ENCODE results near the gene GTPBP3. TPM values are rescaled to one million over a fixed set of nuclear protein-coding genes. Genes with fewer than 3 reads are reported as not detected.

The GTPBP3 gene
- total and polyA plus RNA-seq, 2 experiments from 2014 or later, result 7.9 to 14.8 TPM

DNA sequence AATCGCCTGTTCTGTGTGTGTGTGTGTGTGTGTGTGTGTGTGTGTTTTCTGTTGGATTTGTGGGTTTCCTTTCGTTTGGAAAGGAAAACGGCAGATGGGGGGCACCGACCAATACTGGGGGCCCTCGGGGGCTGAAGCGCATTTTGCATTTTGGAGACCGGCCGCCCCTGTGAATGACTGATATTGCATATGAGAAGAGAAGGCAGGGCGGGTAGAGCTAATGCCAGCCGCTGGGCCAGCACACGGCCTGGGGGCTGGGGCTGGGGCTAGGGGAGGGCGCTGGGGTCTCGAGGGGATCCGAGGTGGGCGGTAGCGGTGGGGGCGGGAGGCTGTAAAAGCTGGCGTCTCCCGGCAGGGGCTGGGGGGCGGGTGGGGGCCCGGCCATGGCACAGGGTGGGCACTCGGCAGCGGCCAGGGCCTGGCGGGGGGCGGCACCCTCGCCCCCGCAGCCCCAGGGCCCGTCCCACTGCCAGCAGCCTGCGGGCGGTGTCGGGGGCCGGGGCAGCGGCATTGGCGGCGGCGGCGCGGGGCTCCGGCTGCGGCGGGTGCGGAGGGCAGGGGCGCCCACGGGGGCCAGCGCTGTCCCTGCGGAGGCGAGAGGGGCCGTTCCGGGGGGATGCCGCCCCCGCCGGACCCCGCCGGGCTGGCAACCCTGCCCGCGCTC lies 13.9 kb upstream of the GTPBP3 start:
- no peak for DNase-seq
- Histone ChIP-seq H3K36me3 (ENCODE audit: low read depth) (no peaks in the 10 kb centered on the region), H4K20me1 (ENCODE audit: insufficient read depth) (no peaks in the 10 kb centered on the region), H3K4me2 (ENCODE audit: unreplicated experiment) (peak overlapping the region; percentile 0), H3K9me3 (ENCODE audit: low read depth) (no peaks in the 10 kb centered on the region), H3K9ac (no peak overlapping the region), H3K79me2 (ENCODE audit: insufficient read depth) (no peaks in the 10 kb centered on the region), H3K27me3 (replicated peaks; ENCODE audit: insufficient read depth) (no peaks in the 10 kb centered on the region), H3F3A (ENCODE audit: insufficient read depth) (0 out of 2 replicates have a peak, but pooled peaks cover 12% of the 10 kb centered on the region), H2AFZ (no peak overlapping the region), H3K9me2 (ENCODE audit: insufficient read depth) (no peaks in the 10 kb centered on the region), H3K4me3 (no peak overlapping the region), H3K27ac (no peak overlapping the region), H3K4me1 (ENCODE audit: insufficient read depth) (no peaks in the 10 kb centered on the region)
- no peak for TF ChIP-seq EZH2phosphoT487 (IDR thresholded peaks at IDR 0.05; ENCODE audit: insufficient read depth, low read depth)
- no peak for TF ChIP-seq EZH2 (IDR thresholded peaks at IDR 0.05; ENCODE audit: insufficient read depth, poor library complexity, severe bottlenecking)
- 64 to 78% methylated on average over 10 to 56 of the region's 56 CpGs for WGBS, 2 experiments (ENCODE audit: low coverage in 1 of 2, low lambda C conversion rate in 2 of 2, missing lambda C conversion rate in 2 of 2)
- in situ Hi-C loops (cut with MboI), result no loop called here

DNA sequence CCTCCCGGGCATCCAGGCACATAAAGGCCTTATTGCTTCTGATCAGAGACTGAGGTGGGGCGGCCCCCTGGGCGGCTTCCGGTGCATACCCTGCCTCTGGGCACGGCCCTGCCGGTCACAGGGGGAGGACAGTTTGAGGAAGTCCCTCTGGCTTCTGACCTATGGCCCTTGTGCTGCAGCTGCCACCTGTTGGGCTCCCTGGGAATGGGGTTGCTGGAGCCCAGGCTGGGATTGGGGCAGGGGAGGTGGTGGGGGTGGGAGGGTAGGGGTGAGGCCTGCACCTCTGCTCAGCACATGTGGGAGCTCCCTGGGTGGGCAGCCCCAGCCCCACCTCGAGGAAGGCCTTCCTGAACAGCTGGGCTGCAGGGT lies 13.4 kb upstream of the GTPBP3 start:
- H3K79me2 ChIP-seq (ENCODE audit: insufficient read depth), result no peaks in the 10 kb centered on the region
- in situ Hi-C loops (cut with MboI), result no loop called here
- 27 to 63% methylated on average over 6 to 7 of the region's 7 CpGs for WGBS, 2 experiments (ENCODE audit: low coverage in 1 of 2, low lambda C conversion rate in 2 of 2, missing lambda C conversion rate in 2 of 2)

DNA sequence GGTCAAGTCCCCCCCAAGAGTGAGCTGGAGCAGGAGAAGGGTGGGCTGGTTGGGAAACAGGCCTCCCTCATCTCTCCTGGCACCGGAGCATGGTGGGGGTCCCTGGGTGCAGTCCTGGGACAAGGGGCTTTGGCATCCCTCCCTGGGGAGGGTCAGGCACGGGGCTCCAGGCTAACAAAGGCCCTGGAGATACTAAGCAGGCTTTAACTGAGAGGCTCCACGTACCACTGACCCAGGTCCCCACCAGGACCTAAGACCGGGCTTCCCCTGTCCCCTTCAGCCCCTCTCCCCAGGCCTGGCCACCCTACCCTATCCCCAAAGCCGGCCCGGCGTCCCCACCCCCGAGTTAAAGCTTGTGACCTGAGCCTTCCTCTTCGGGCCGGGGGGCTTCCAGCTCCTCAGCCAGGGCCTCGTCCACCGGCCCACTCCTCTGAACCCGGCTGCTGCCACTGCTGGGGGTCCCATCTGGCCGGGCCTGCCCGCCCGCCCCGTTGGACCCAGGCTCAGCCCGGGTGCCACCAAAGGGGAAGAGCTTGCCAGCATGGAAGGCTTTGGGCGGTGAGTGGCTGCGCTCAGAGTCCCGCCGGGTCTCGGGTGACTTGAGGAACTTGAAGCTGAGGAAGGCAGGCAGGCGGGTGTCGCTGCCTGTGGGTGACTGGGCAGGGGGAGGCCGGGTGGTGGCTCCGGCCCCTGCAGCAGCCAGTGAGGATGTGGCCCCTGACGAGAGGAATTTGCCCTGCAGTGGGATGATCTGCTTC lies 12.8 kb upstream of the GTPBP3 start:
- no peaks in the 10 kb centered on the region for H3K9me3 ChIP-seq (ENCODE audit: low read depth)

More for the DNA sequence above, 13.4 kb upstream of the GTPBP3 start:
- H3F3A ChIP-seq (ENCODE audit: insufficient read depth), result 0 out of 2 replicates have a peak, but pooled peaks cover 12% of the 10 kb centered on the region
- H2AFZ ChIP-seq, result no peak overlapping the region
- H3K4me1 ChIP-seq (ENCODE audit: insufficient read depth), result no peaks in the 10 kb centered on the region
- H3K4me3 ChIP-seq, result no peak overlapping the region
- DNase-seq, result no peak
- no peaks in the 10 kb centered on the region for H3K36me3 ChIP-seq (ENCODE audit: low read depth)
- no peak overlapping the region for H3K9ac ChIP-seq
- H3K9me2 ChIP-seq (ENCODE audit: insufficient read depth), result no peaks in the 10 kb centered on the region
- H3K4me2 ChIP-seq (ENCODE audit: unreplicated experiment), result no peak overlapping the region
- H3K27ac ChIP-seq, result no peak overlapping the region
- H3K27me3 ChIP-seq (replicated peaks; ENCODE audit: insufficient read depth), result no peaks in the 10 kb centered on the region
- TF ChIP-seq EZH2phosphoT487 (IDR thresholded peaks at IDR 0.05; ENCODE audit: insufficient read depth, low read depth), result no peak
- TF ChIP-seq EZH2 (IDR thresholded peaks at IDR 0.05; ENCODE audit: insufficient read depth, poor library complexity, severe bottlenecking), result no peak
- no peaks in the 10 kb centered on the region for H4K20me1 ChIP-seq (ENCODE audit: insufficient read depth)
- no peaks in the 10 kb centered on the region for H3K9me3 ChIP-seq (ENCODE audit: low read depth)

DNA sequence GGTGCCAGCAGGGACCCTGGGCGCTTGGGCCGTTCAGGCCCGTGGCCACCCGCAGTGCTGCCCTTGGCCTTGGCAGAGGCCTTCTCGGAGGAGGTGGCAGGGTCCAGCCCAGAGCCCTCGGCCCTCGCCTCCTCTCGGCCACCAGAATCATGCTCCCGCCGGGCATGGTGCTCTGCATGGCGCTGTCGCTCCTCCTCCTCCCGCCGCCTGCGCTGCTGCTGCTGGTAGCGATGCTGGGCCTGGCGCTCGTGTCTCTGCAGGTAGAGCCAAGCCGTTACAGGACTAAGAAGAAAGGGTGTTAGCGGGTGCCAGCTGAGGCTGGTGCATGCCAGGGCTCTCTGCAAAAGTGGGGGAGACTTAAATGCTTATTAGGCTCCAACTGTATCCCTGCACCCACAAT lies 12.2 kb upstream of the GTPBP3 start:
- Histone ChIP-seq H3K9me2 (ENCODE audit: insufficient read depth) (no peaks in the 10 kb centered on the region), H2AFZ (no peak overlapping the region), H3K4me2 (ENCODE audit: unreplicated experiment) (no peak overlapping the region), H3K27me3 (replicated peaks; ENCODE audit: insufficient read depth) (no peaks in the 10 kb centered on the region), H3K4me1 (ENCODE audit: insufficient read depth) (no peaks in the 10 kb centered on the region), H3K36me3 (ENCODE audit: low read depth) (no peaks in the 10 kb centered on the region), H3F3A (ENCODE audit: insufficient read depth) (0 out of 2 replicates have a peak, but pooled peaks cover 12% of the 10 kb centered on the region), H3K79me2 (ENCODE audit: insufficient read depth) (no peaks in the 10 kb centered on the region), H3K27ac (no peak overlapping the region), H3K4me3 (no peak overlapping the region), H3K9me3 (ENCODE audit: low read depth) (no peaks in the 10 kb centered on the region), H3K9ac (no peak overlapping the region), H4K20me1 (ENCODE audit: insufficient read depth) (no peaks in the 10 kb centered on the region)
- 91 to 97% methylated on average over 17 to 20 of the region's 20 CpGs for WGBS, 2 experiments (ENCODE audit: low coverage in 1 of 2, low lambda C conversion rate in 2 of 2, missing lambda C conversion rate in 2 of 2)
- DNase-seq, result no peak
- in situ Hi-C loops (cut with MboI), result no loop called here
- TF ChIP-seq EZH2 (IDR thresholded peaks at IDR 0.05; ENCODE audit: insufficient read depth, poor library complexity, severe bottlenecking), result no peak
- no peak for TF ChIP-seq EZH2phosphoT487 (IDR thresholded peaks at IDR 0.05; ENCODE audit: insufficient read depth, low read depth)

More for the DNA sequence above, 12.8 kb upstream of the GTPBP3 start:
- in situ Hi-C loops (cut with MboI), result no loop called here
- Histone ChIP-seq H3K79me2 (ENCODE audit: insufficient read depth) (no peaks in the 10 kb centered on the region), H3K27me3 (replicated peaks; ENCODE audit: insufficient read depth) (no peaks in the 10 kb centered on the region), H3F3A (ENCODE audit: insufficient read depth) (0 out of 2 replicates have a peak, but pooled peaks cover 12% of the 10 kb centered on the region), H2AFZ (no peak overlapping the region), H3K36me3 (ENCODE audit: low read depth) (no peaks in the 10 kb centered on the region), H3K9me2 (ENCODE audit: insufficient read depth) (no peaks in the 10 kb centered on the region), H3K4me2 (ENCODE audit: unreplicated experiment) (no peak overlapping the region), H3K4me1 (ENCODE audit: insufficient read depth) (no peaks in the 10 kb centered on the region), H3K9ac (no peak overlapping the region), H3K27ac (no peak overlapping the region), H4K20me1 (ENCODE audit: insufficient read depth) (no peaks in the 10 kb centered on the region), H3K4me3 (no peak overlapping the region)
- WGBS, 2 experiments (ENCODE audit: low coverage in 1 of 2, low lambda C conversion rate in 2 of 2, missing lambda C conversion rate in 2 of 2), result 85 to 88% methylated on average over 15 to 28 of the region's 28 CpGs
- no peak for TF ChIP-seq EZH2phosphoT487 (IDR thresholded peaks at IDR 0.05; ENCODE audit: insufficient read depth, low read depth)
- DNase-seq, result no peak

Measured in GM23248 (cell line).